Left renal pelvis (tissue), 4 donors: ENCODE measurements around the gene RPL6. TPM values are rescaled to one million over a fixed set of nuclear protein-coding genes. Genes with fewer than 3 reads are reported as not detected.

ENCODE experiments used
- DNase-seq, 4 donors: peaks; one replicate each; pipeline ENCODE4 v3.0.0-alpha.2; 2013; ENCODE audit warnings: low read depth in 4 of 4, low spot score in 3 of 4
- polyA plus RNA-seq, 4 donors: library from polyadenylated mRNA; unstranded; fragments of 120-200 nt; gene quantifications; one replicate each; pipeline ENCODE4 v1.2.1, GENCODE V29; 2013; ENCODE audit not compliant: insufficient read length in 4 of 4

RPL6 gene
- polyA plus RNA-seq, 4 donors: 2,124 to 2,621 (median 2,305) TPM

GRCh38 chr12:112381406-112381882 lies 28.0 kb downstream of the RPL6 start:
- no peak for DNase-seq

GRCh38 chr12:112380663-112381405 lies 28.6 kb downstream of the RPL6 start:
- DNase-seq: no peak

- DNase-seq: no peak
Measured at GRCh38 chr12:112375105-112375504, 34.3 kb downstream of the RPL6 start.

GRCh38 chr12:112374166-112374740 lies 35.2 kb downstream of the RPL6 start:
- DNase-seq: no peak

- DNase-seq: no peak
Measured at GRCh38 chr12:112370868-112371510, 38.4 kb downstream of the RPL6 start.

- no peak for DNase-seq
Measured at GRCh38 chr12:112370199-112370598, 39.2 kb downstream of the RPL6 start.

GRCh38 chr12:112368856-112369255 lies 40.5 kb downstream of the RPL6 start:
- DNase-seq: no peak

GRCh38 chr12:112367965-112368364 lies 41.4 kb downstream of the RPL6 start:
- no peak for DNase-seq

- DNase-seq: no peak
Measured at GRCh38 chr12:112362310-112362709, 47.1 kb downstream of the RPL6 start.

GRCh38 chr12:112361271-112361670 lies 48.1 kb downstream of the RPL6 start:
- DNase-seq: no peak

- DNase-seq: no peak
Measured at GRCh38 chr12:112359290-112359689, 50.1 kb downstream of the RPL6 start.

GRCh38 chr12:112357214-112357613 lies 52.2 kb downstream of the RPL6 start:
- no peak for DNase-seq

Other genes with a start within 250 kb of the RPL6 start
- gene HECTD4, start 27.2 kb downstream of the RPL6 start, polyA plus RNA-seq: 10 to 100 TPM; 43.6 to 69.9 (median 50.9) TPM
- gene PTPN11, start 9.3 kb upstream of the RPL6 start, polyA plus RNA-seq: 10 to 100 TPM; 66.2 to 95.4 (median 78.4) TPM